HEK293 (cell line): Measurements from ENCODE around the gene ASNSD1.

ENCODE experiments used
- CTCF ChIA-PET: fragments of 350-600 bp; formaldehyde crosslinking; extraction: SDS; loops from one replicate; lab custom pipeline; 2021; ENCODE audit warnings: antibody characterized with exemption; lab: Yijun Ruan, JAX
- POLR2A ChIA-PET: fragments of 300-600 bp; formaldehyde crosslinking; extraction: SDS; loops from one replicate; lab custom pipeline; 2020; ENCODE audit warnings: antibody characterized with exemption, inconsistent platforms; lab: Yijun Ruan, JAX
- H3K27ac ChIP-seq: fragments of 200-500 bp; sonication (Bioruptor generic); 2 replicates; pipeline ENCODE4 v1.5.1; 2014; ENCODE audit warnings: low read depth, low read length, control low read depth, inconsistent platforms; ENCODE audit errors: extremely low read depth
- H3K36me3 ChIP-seq, 2 experiments: fragments of 200-500 bp in 1 of 2; sonication (Bioruptor generic) in 1 of 2; 1 replicate in 1 of 2; 2 replicates in 1 of 2; pipeline ENCODE4 v1.5.1; 2014 to 2017; ENCODE audit warnings: inconsistent platforms in 2 of 2, low read length in 2 of 2; ENCODE audit not compliant: control insufficient read depth in 2 of 2, insufficient read depth in 1 of 2
- H3K4me1 ChIP-seq: fragments of 200-500 bp; sonication (Bioruptor generic); 2 replicates; pipeline ENCODE4 v1.5.1; 2014; ENCODE audit warnings: mild to moderate bottlenecking, low read length, inconsistent platforms; ENCODE audit not compliant: control insufficient read depth, insufficient read depth
- H3K4me3 ChIP-seq: 2 replicates; pipeline ENCODE4 v1.5.1; 2011; ENCODE audit warnings: low read depth, mild to moderate bottlenecking, control low read depth, low read length, moderate library complexity
- H3K9me3 ChIP-seq: fragments of 200-500 bp; sonication (Bioruptor generic); 2 replicates; pipeline ENCODE4 v1.5.1; 2014; ENCODE audit warnings: low read depth, low read length, inconsistent platforms; ENCODE audit not compliant: control insufficient read depth, insufficient read depth
- FEZF1 ChIP-seq: fragments of 450-650 bp; formaldehyde crosslinking; IDR thresholded peaks from 2 replicates; pipeline ENCODE4 v1.5.1; 2016; ENCODE audit warnings: missing biosample characterization, missing genetic modification characterization
- GFI1B ChIP-seq: fragments of 450-650 bp; formaldehyde crosslinking; IDR thresholded peaks from 2 replicates; pipeline ENCODE4 v1.5.1; 2016; ENCODE audit warnings: missing biosample characterization, missing genetic modification characterization
- HIC1 ChIP-seq: fragments of 450-650 bp; formaldehyde crosslinking; IDR thresholded peaks from 2 replicates; pipeline ENCODE4 v1.5.1; 2016; ENCODE audit warnings: missing biosample characterization, missing genetic modification characterization
- HOXD13 ChIP-seq: sonication (generic); formaldehyde crosslinking; IDR thresholded peaks from 2 replicates; pipeline ENCODE4 v1.8.0; 2022; ENCODE audit warnings: missing genetic modification reagents, borderline replicate concordance
- IKZF3 ChIP-seq: fragments of 450-650 bp; IDR thresholded peaks from 2 replicates; pipeline ENCODE4 v1.5.0; 2018; ENCODE audit warnings: missing biosample characterization, mild to moderate bottlenecking, missing genetic modification characterization, moderate library complexity
- KLF7 ChIP-seq: fragments of 450-650 bp; formaldehyde crosslinking; IDR thresholded peaks from 2 replicates; pipeline ENCODE4 v1.5.1; 2016; ENCODE audit warnings: missing biosample characterization, missing genetic modification characterization, borderline replicate concordance
- SP3 ChIP-seq: fragments of 450-650 bp; formaldehyde crosslinking; IDR thresholded peaks from 2 replicates; pipeline ENCODE4 v1.5.1; 2016; ENCODE audit warnings: missing biosample characterization, missing genetic modification characterization
- ZNF10 ChIP-seq: fragments of 450-650 bp; formaldehyde crosslinking; IDR thresholded peaks from 2 replicates; pipeline ENCODE4 v1.5.1; 2017; ENCODE audit warnings: missing biosample characterization, missing genetic modification characterization
- ZNF155 ChIP-seq: fragments of 450-650 bp; formaldehyde crosslinking; IDR thresholded peaks from 2 replicates; pipeline ENCODE4 v1.5.1; 2016; ENCODE audit warnings: missing biosample characterization, missing genetic modification characterization
- ZNF221 ChIP-seq: fragments of 450-650 bp; formaldehyde crosslinking; IDR thresholded peaks from 2 replicates; pipeline ENCODE4 v1.5.1; 2017; ENCODE audit warnings: missing biosample characterization, missing genetic modification characterization, borderline replicate concordance
- ZNF274 ChIP-seq, 2 experiments: fragments of 200-500 bp in 1 of 2; fragments of 450-650 bp in 1 of 2; sonication (Bioruptor generic) in 1 of 2; formaldehyde crosslinking in 1 of 2; IDR thresholded peaks; 2 replicates each; pipeline versions ENCODE4 v1.5.1 to v1.6.1; 2014 to 2016; ENCODE audit warnings: borderline replicate concordance in 1 of 2, inconsistent platforms in 1 of 2, low read length in 1 of 2, missing biosample characterization in 1 of 2, missing genetic modification characterization in 1 of 2
- ZNF394 ChIP-seq: fragments of 450-650 bp; formaldehyde crosslinking; IDR thresholded peaks from 2 replicates; pipeline ENCODE4 v1.5.1; 2016; ENCODE audit warnings: missing biosample characterization, missing genetic modification characterization, mild to moderate bottlenecking, moderate library complexity, borderline replicate concordance
- ZNF529 ChIP-seq: fragments of 450-650 bp; formaldehyde crosslinking; IDR thresholded peaks from 2 replicates; pipeline ENCODE4 v1.5.1; 2017; ENCODE audit warnings: missing genetic modification characterization, missing biosample characterization; ENCODE audit not compliant: insufficient replicate concordance
- ZNF596 ChIP-seq: fragments of 450-650 bp; IDR thresholded peaks from 2 replicates; pipeline ENCODE4 v1.5.0; 2018; ENCODE audit warnings: missing biosample characterization, mild to moderate bottlenecking, missing genetic modification characterization, moderate library complexity
- ZNF621 ChIP-seq: fragments of 450-650 bp; formaldehyde crosslinking; IDR thresholded peaks from 2 replicates; pipeline ENCODE4 v1.5.1; 2017; ENCODE audit warnings: missing biosample characterization, missing genetic modification characterization
- ZNF670 ChIP-seq: fragments of 450-650 bp; formaldehyde crosslinking; IDR thresholded peaks from 2 replicates; pipeline ENCODE4 v1.5.1; 2016; ENCODE audit warnings: missing biosample characterization, missing genetic modification characterization, low read depth
- ZNF692 ChIP-seq: fragments of 450-650 bp; formaldehyde crosslinking; IDR thresholded peaks from 2 replicates; pipeline ENCODE4 v1.5.1; 2016; ENCODE audit warnings: missing biosample characterization, missing genetic modification characterization
- ZNF701 ChIP-seq: fragments of 450-650 bp; formaldehyde crosslinking; IDR thresholded peaks from 2 replicates; pipeline ENCODE4 v1.5.1; 2016; ENCODE audit warnings: missing biosample characterization, missing genetic modification characterization
- ZNF707 ChIP-seq: fragments of 450-650 bp; formaldehyde crosslinking; IDR thresholded peaks from 2 replicates; pipeline ENCODE4 v1.5.1; 2016; ENCODE audit warnings: missing biosample characterization, missing genetic modification characterization
- ZNF747 ChIP-seq: fragments of 450-650 bp; formaldehyde crosslinking; IDR thresholded peaks from 2 replicates; pipeline ENCODE4 v1.5.1; 2016; ENCODE audit warnings: missing biosample characterization, missing genetic modification characterization
- ZNF76 ChIP-seq: fragments of 450-650 bp; formaldehyde crosslinking; IDR thresholded peaks from 2 replicates; pipeline ENCODE4; 2016; ENCODE audit warnings: low read depth, missing biosample characterization, missing genetic modification characterization, borderline replicate concordance
- ZNF785 ChIP-seq: fragments of 450-650 bp; formaldehyde crosslinking; IDR thresholded peaks from 2 replicates; pipeline ENCODE4 v1.5.1; 2016; ENCODE audit warnings: missing biosample characterization, missing genetic modification characterization
- TF ChIP-seq, protein P1 (sequence below): fragments of 450-650 bp; formaldehyde crosslinking; IDR thresholded peaks from 2 replicates; pipeline ENCODE4 v1.5.1; 2016; ENCODE audit warnings: missing biosample characterization, missing genetic modification characterization
- TF ChIP-seq, protein P2 (sequence below): fragments of 450-650 bp; formaldehyde crosslinking; IDR thresholded peaks from 2 replicates; pipeline ENCODE4 v1.5.1; 2016; ENCODE audit warnings: missing biosample characterization, missing genetic modification characterization, borderline replicate concordance
- TF ChIP-seq, protein P3 (sequence below): sonication (generic); formaldehyde crosslinking; IDR thresholded peaks from 2 replicates; pipeline ENCODE4 v1.8.1; 2022; ENCODE audit warnings: mild to moderate bottlenecking, moderate library complexity, missing genetic modification reagents
- TF ChIP-seq, protein P4 (sequence below): fragments of 450-650 bp; formaldehyde crosslinking; IDR thresholded peaks from 2 replicates; pipeline ENCODE4 v1.5.1; 2016; ENCODE audit warnings: missing biosample characterization, missing genetic modification characterization
- TF ChIP-seq, protein P5 (sequence below): fragments of 450-650 bp; formaldehyde crosslinking; optimal IDR thresholded peaks from 2 replicates; pipeline ENCODE3; 2016; ENCODE audit warnings: missing biosample characterization, mild to moderate bottlenecking, missing genetic modification characterization

Gene ASNSD1

GRCh38 chr2:189659734-189660133 is 1.5 kb upstream of the ASNSD1 start (continued):
- TF ChIP-seq HIC1 (tag by site-specific recombination) (0 out of 2 replicates have a peak, but pooled peaks have one; percentile 24), ZNF76 (no peak), ZNF747 (no peak), ZNF707 (tag by site-specific recombination) (no peak), ZNF529 (no peak), ZNF394 (no peak), IKZF3 (tag by site-specific recombination) (no peak), ZNF701 (tag by site-specific recombination) (no peak), ZNF596 (no peak), ZNF621 (tag by site-specific recombination) (no peak), ZNF785 (tag by site-specific recombination) (no peak), ZNF692 (peak; percentile 41; the same call in 1 of the 2 replicates), GFI1B (tag by site-specific recombination) (peak; percentile 94), SP3 (tag by site-specific recombination) (no peak), FEZF1 (tag by site-specific recombination) (peak; percentile 85), HOXD13 (no peak), ZNF10 (tag by site-specific recombination) (no peak)
- TF ChIP-seq, protein P1, sequence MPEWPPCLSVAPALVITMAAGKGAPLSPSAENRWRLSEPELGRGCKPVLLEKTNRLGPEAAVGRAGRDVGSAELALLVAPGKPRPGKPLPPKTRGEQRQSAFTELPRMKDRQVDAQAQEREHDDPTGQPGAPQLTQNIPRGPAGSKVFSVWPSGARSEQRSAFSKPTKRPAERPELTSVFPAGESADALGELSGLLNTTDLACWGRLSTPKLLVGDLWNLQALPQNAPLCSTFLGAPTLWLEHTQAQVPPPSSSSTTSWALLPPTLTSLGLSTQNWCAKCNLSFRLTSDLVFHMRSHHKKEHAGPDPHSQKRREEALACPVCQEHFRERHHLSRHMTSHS (tag by site-specific recombination): no peak

DNA sequence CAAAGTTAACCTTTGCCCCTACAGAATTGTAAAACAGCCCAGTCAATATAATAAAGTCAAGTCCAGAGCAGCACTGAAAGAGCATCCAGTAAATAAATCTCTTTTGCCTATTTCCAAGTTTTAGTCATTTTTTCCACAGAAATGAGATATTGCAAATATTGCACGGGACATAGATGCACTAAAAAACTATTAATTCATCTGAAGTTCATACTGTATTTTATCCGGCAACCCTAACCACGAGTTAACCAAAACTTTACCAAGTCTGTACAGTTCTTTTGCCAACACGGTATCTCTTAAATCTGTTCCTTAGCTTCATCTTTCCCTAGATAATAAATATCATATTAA is 484 bp upstream of the ASNSD1 start:
- no peaks in the 10 kb centered on the region for H3K9me3 ChIP-seq
- peaks cover 20% of the 10 kb centered on the region for H3K4me1 ChIP-seq
- POLR2A ChIA-PET: interaction anchor here (1.0 to 2.0 kb wide), 2 partner anchors 15 to 102 kb away, joined by 3 to 10 read pairs; partner anchors contain the start of gene OSGEPL1
- H3K36me3 ChIP-seq: peaks cover 3 to 21% of the 10 kb centered on the region in 2 experiments; a peak in 2 of 3 replicates
- H3K4me3 ChIP-seq: no peak overlapping the region
- CTCF ChIA-PET: interaction anchor here (0.6 to 4.0 kb wide), 40 partner anchors 11 to 670 kb away, joined by 3 to 38 read pairs (median 4); partner anchors contain the start of genes ANKAR, OSGEPL1 and SLC40A1
- no peak overlapping the region for H3K27ac ChIP-seq
- TF ChIP-seq, protein P2, sequence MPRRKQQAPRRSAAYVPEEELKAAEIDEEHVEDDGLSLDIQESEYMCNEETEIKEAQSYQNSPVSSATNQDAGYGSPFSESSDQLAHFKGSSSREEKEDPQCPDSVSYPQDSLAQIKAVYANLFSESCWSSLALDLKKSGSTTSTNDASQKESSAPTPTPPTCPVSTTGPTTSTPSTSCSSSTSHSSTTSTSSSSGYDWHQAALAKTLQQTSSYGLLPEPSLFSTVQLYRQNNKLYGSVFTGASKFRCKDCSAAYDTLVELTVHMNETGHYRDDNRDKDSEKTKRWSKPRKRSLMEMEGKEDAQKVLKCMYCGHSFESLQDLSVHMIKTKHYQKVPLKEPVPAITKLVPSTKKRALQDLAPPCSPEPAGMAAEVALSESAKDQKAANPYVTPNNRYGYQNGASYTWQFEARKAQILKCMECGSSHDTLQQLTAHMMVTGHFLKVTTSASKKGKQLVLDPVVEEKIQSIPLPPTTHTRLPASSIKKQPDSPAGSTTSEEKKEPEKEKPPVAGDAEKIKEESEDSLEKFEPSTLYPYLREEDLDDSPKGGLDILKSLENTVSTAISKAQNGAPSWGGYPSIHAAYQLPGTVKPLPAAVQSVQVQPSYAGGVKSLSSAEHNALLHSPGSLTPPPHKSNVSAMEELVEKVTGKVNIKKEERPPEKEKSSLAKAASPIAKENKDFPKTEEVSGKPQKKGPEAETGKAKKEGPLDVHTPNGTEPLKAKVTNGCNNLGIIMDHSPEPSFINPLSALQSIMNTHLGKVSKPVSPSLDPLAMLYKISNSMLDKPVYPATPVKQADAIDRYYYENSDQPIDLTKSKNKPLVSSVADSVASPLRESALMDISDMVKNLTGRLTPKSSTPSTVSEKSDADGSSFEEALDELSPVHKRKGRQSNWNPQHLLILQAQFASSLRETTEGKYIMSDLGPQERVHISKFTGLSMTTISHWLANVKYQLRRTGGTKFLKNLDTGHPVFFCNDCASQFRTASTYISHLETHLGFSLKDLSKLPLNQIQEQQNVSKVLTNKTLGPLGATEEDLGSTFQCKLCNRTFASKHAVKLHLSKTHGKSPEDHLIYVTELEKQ (tag by site-specific recombination): no peak
- TF ChIP-seq ZNF221 (tag by site-specific recombination): no peak
- TF ChIP-seq, protein P3, sequence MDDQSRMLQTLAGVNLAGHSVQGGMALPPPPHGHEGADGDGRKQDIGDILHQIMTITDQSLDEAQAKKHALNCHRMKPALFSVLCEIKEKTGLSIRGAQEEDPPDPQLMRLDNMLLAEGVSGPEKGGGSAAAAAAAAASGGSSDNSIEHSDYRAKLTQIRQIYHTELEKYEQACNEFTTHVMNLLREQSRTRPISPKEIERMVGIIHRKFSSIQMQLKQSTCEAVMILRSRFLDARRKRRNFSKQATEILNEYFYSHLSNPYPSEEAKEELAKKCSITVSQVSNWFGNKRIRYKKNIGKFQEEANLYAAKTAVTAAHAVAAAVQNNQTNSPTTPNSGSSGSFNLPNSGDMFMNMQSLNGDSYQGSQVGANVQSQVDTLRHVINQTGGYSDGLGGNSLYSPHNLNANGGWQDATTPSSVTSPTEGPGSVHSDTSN (CRISPR knock-in tag): no peak
- no peak for TF ChIP-seq ZNF670
- no peak for TF ChIP-seq ZNF274 (IDR thresholded peaks at IDR 0.05; ENCODE audit: low read length)
- TF ChIP-seq ZNF274 (tag by site-specific recombination; IDR thresholded peaks at IDR 0.05; ENCODE audit: borderline replicate concordance): no peak
- no peak for TF ChIP-seq KLF7 (tag by site-specific recombination)
- TF ChIP-seq, protein P4, sequence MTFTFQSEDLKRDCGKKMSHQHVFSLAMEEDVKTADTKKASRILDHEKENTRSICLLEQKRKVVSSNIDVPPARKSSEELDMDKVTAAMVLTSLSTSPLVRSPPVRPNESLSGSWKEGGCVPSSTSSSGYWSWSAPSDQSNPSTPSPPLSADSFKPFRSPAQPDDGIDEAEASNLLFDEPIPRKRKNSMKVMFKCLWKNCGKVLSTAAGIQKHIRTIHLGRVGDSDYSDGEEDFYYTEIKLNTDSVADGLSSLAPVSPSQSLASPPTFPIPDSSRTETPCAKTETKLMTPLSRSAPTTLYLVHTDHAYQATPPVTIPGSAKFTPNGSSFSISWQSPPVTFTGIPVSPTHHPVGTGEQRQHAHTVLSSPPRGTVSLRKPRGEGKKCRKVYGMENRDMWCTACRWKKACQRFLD (tag by site-specific recombination): no peak
- TF ChIP-seq, protein P5, sequence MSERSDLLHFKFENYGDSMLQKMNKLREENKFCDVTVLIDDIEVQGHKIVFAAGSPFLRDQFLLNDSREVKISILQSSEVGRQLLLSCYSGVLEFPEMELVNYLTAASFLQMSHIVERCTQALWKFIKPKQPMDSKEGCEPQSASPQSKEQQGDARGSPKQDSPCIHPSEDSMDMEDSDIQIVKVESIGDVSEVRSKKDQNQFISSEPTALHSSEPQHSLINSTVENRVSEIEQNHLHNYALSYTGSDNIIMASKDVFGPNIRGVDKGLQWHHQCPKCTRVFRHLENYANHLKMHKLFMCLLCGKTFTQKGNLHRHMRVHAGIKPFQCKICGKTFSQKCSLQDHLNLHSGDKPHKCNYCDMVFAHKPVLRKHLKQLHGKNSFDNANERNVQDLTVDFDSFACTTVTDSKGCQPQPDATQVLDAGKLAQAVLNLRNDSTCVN (tag by site-specific recombination): no peak
- no peak for TF ChIP-seq ZNF155
